ENCODE data around the gene SCLY. TPM values are rescaled to one million over a fixed set of nuclear protein-coding genes. Genes with fewer than 3 reads are reported as not detected.

The SCLY gene
- polyA plus RNA-seq, 1 of the 3 experiments (the other 2 are of a cell fraction), result 20.9 TPM

DNA sequence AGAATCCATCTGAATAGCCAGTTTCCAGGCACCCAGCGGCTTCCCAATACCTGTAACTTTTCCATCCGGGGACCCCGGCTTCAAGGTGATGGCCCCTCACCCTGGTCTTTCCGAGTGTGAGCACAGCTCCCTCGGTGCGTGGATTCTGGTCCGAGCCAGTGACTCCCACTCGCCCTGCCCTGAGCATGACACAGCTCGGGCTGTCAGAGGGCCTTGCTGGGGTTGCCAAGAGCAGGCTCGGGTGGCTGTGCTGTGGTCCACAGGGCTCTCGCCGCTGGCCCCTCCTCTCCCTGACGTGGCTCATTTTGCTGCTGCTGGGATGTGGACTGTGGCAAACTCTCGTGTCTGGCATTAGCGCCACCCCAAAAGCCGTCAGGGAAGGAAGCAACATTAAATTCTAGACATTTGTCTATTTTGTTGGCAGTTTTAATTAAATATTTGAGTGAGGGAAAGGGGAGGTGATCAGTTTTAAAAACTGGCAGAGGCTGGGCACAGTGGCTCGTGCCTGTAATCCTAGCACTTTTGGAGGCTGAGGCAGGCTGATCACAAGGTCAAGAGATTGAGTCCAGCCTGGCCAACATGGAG lies 33.7 kb downstream of the SCLY start:
- ChIA-PET POLR2A (no interaction called here), CTCF (no interaction called here)
- H3K9ac ChIP-seq, result no peak overlapping the region
- H3K9me3 ChIP-seq, result no peaks in the 10 kb centered on the region
- peak; percentile 19 for DNase-seq
- TF ChIP-seq POLR2AphosphoS5 (IDR thresholded peaks at IDR 0.05; ENCODE audit: low read depth, low read length) (no peak), CHD2 (IDR thresholded peaks at IDR 0.05; ENCODE audit: low read length, partially characterized antibody) (no peak), GATA2 (CRISPR knock-in tag; IDR thresholded peaks at IDR 0.05) (no peak), PBX3 (IDR thresholded peaks at IDR 0.05) (no peak)
- peaks cover 3% of the 10 kb centered on the region in 2 experiments; a peak in 2 of 4 replicates for H3K4me1 ChIP-seq (ENCODE audit: control insufficient read depth in 1 of 2, insufficient read depth in 2 of 2, low read depth in 1 of 2, low read length in 1 of 2)
- 94% methylated on average over 12 of the region's 17 CpGs for WGBS (ENCODE audit: low lambda C conversion rate)
- no peaks in the 10 kb centered on the region for H3K9me2 ChIP-seq
- no peaks in the 10 kb centered on the region for H3K27me3 ChIP-seq (ENCODE audit: insufficient read depth)
- no peak overlapping the region for H2AFZ ChIP-seq (ENCODE audit: low read depth)
- no peak overlapping the region for H3K4me3 ChIP-seq (ENCODE audit: low read depth in 2 of 2, low read length in 1 of 2)
- no peak overlapping the region for H3K27ac ChIP-seq (ENCODE audit: low read depth in 2 of 2, low read length in 1 of 2)
- H3K36me3 ChIP-seq (replicated peaks in 1 of 2; ENCODE audit: control insufficient read depth in 1 of 2, insufficient read depth in 2 of 2, low read length in 1 of 2), result no peaks in the 10 kb centered on the region
- H4K20me1 ChIP-seq (ENCODE audit: insufficient read depth), result no peaks in the 10 kb centered on the region
- no peaks in the 10 kb centered on the region for H3F3A ChIP-seq (replicated peaks; ENCODE audit: insufficient read depth)
- H3K4me2 ChIP-seq, result no peak overlapping the region
- H3K79me2 ChIP-seq (ENCODE audit: insufficient read depth), result no peaks in the 10 kb centered on the region

- ChIA-PET POLR2A (no interaction called here), CTCF (no interaction called here)
- DNase-seq, result no peak
- no peaks in the 10 kb centered on the region for H3F3A ChIP-seq (replicated peaks; ENCODE audit: insufficient read depth)
- peaks cover 3% of the 10 kb centered on the region in 2 experiments; a peak in 2 of 4 replicates for H3K4me1 ChIP-seq (ENCODE audit: control insufficient read depth in 1 of 2, insufficient read depth in 2 of 2, low read depth in 1 of 2, low read length in 1 of 2)
- no peaks in the 10 kb centered on the region for H4K20me1 ChIP-seq (ENCODE audit: insufficient read depth)
- no peaks in the 10 kb centered on the region for H3K27me3 ChIP-seq (ENCODE audit: insufficient read depth)
- no peak overlapping the region for H3K4me2 ChIP-seq
- H3K9ac ChIP-seq, result no peak overlapping the region
- TF ChIP-seq FOXM1 (IDR thresholded peaks at IDR 0.05; ENCODE audit: low read depth) (no peak), GATA2 (CRISPR knock-in tag; IDR thresholded peaks at IDR 0.05) (no peak), TCF12 (IDR thresholded peaks at IDR 0.05) (no peak), NFIC (IDR thresholded peaks at IDR 0.05; ENCODE audit: borderline replicate concordance) (no peak), MAX (IDR thresholded peaks at IDR 0.05; ENCODE audit: low read depth) (no peak), EZH2phosphoT487 (IDR thresholded peaks at IDR 0.05; ENCODE audit: borderline replicate concordance, low read depth) (no peak), TEAD4 (IDR thresholded peaks at IDR 0.05; ENCODE audit: borderline replicate concordance, insufficient read depth) (no peak), MXI1 (IDR thresholded peaks at IDR 0.05; ENCODE audit: low read depth, low read length) (no peak), MEF2A (IDR thresholded peaks at IDR 0.05; ENCODE audit: borderline replicate concordance, low read depth) (no peak), JUND (IDR thresholded peaks at IDR 0.05) (no peak), RXRA (IDR thresholded peaks at IDR 0.05; ENCODE audit: borderline replicate concordance, low read depth) (no peak), RFX5 (IDR thresholded peaks at IDR 0.05; ENCODE audit: low read length) (no peak), PBX3 (IDR thresholded peaks at IDR 0.05) (no peak), RAD21 (IDR thresholded peaks at IDR 0.05; ENCODE audit: low read length) (no peak), EP300 (IDR thresholded peaks at IDR 0.05; ENCODE audit: borderline replicate concordance in 1 of 2, low read depth in 1 of 2, low read length in 1 of 2) (no peak), USF1 (IDR thresholded peaks at IDR 0.05; ENCODE audit: borderline replicate concordance, low read depth) (no peak), RCOR1 (IDR thresholded peaks at IDR 0.05; ENCODE audit: low read length) (no peak), USF2 (IDR thresholded peaks at IDR 0.05; ENCODE audit: borderline replicate concordance, low read depth, low read length) (no peak)
- TF ChIP-seq, protein P1, sequence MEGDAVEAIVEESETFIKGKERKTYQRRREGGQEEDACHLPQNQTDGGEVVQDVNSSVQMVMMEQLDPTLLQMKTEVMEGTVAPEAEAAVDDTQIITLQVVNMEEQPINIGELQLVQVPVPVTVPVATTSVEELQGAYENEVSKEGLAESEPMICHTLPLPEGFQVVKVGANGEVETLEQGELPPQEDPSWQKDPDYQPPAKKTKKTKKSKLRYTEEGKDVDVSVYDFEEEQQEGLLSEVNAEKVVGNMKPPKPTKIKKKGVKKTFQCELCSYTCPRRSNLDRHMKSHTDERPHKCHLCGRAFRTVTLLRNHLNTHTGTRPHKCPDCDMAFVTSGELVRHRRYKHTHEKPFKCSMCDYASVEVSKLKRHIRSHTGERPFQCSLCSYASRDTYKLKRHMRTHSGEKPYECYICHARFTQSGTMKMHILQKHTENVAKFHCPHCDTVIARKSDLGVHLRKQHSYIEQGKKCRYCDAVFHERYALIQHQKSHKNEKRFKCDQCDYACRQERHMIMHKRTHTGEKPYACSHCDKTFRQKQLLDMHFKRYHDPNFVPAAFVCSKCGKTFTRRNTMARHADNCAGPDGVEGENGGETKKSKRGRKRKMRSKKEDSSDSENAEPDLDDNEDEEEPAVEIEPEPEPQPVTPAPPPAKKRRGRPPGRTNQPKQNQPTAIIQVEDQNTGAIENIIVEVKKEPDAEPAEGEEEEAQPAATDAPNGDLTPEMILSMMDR (IDR thresholded peaks at IDR 0.05), result no peak
- H3K79me2 ChIP-seq (ENCODE audit: insufficient read depth), result no peaks in the 10 kb centered on the region
- H3K27ac ChIP-seq (ENCODE audit: low read depth in 2 of 2, low read length in 1 of 2), result no peak overlapping the region
- H3K9me3 ChIP-seq, result no peaks in the 10 kb centered on the region
- WGBS (ENCODE audit: low lambda C conversion rate), result 81% methylated on average over 7 of the region's 7 CpGs
- no peak overlapping the region for H2AFZ ChIP-seq (ENCODE audit: low read depth)
- H3K36me3 ChIP-seq (replicated peaks in 1 of 2; ENCODE audit: control insufficient read depth in 1 of 2, insufficient read depth in 2 of 2, low read length in 1 of 2), result no peaks in the 10 kb centered on the region
- H3K4me3 ChIP-seq (ENCODE audit: low read depth in 2 of 2, low read length in 1 of 2), result no peak overlapping the region
- no peaks in the 10 kb centered on the region for H3K9me2 ChIP-seq
These were observed 34.3 kb downstream of the SCLY start for GRCh38 chr2:238095143-238095542.

Measured in SK-N-SH (cell line).